ENCODE results near the gene NCKAP5. TPM values are rescaled to one million over a fixed set of nuclear protein-coding genes. Genes with fewer than 3 reads are reported as not detected.

The NCKAP5 gene
- total RNA-seq, 1 experiment from 2014 or later = not detected

DNA sequence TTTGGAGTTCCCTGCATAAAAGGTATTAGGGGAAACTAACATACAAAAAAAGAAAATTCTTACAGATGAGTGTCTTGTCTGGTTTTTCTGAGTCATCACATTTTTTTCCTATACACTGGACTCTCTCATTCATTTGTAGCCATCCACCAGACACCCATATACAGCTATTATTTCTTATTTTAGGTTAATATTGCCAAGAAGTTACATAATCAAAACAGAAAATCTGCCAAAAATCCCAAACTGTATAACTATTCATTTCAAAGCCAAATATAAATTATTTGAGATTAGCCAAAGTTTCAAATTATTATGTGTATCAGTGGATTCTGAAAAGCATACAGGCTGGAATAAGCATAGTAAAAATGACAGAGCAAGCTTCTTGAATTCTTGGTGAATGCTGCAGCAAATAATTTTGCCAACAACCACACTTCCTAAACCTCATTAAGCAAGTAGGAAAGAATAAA lies 191.2 kb downstream of the NCKAP5 start:
- POLR2A ChIA-PET (ENCODE audit: unreplicated experiment) = no interaction called here
- intact Hi-C loops (cut with micrococcal nuclease; ENCODE audit: unreplicated experiment) = no loop called here
- Histone ChIP-seq H3K79me2 (ENCODE audit: low read depth) (no peaks in the 10 kb centered on the region), H3K4me2 (no peak overlapping the region), H2AFZ (no peak overlapping the region), H3K9me3 (ENCODE audit: insufficient read depth, low read depth) (no peaks in the 10 kb centered on the region), H3K4me3 (no peak overlapping the region), H3K9me2 (ENCODE audit: insufficient read depth) (no peaks in the 10 kb centered on the region), H3K27ac (no peak overlapping the region), H4K20me1 (ENCODE audit: insufficient read depth) (no peaks in the 10 kb centered on the region), H3K27me3 (ENCODE audit: insufficient read depth, low read depth) (peaks cover 28% of the 10 kb centered on the region; the same call in 1 of the 2 replicates), H3K36me3 (ENCODE audit: low read depth) (no peaks in the 10 kb centered on the region), H3F3A (ENCODE audit: insufficient read depth, low read depth) (no peaks in the 10 kb centered on the region), H3K4me1 (replicated peaks; ENCODE audit: insufficient read depth) (no peaks in the 10 kb centered on the region)
- DNase-seq = no peak
- TF ChIP-seq, protein P1, sequence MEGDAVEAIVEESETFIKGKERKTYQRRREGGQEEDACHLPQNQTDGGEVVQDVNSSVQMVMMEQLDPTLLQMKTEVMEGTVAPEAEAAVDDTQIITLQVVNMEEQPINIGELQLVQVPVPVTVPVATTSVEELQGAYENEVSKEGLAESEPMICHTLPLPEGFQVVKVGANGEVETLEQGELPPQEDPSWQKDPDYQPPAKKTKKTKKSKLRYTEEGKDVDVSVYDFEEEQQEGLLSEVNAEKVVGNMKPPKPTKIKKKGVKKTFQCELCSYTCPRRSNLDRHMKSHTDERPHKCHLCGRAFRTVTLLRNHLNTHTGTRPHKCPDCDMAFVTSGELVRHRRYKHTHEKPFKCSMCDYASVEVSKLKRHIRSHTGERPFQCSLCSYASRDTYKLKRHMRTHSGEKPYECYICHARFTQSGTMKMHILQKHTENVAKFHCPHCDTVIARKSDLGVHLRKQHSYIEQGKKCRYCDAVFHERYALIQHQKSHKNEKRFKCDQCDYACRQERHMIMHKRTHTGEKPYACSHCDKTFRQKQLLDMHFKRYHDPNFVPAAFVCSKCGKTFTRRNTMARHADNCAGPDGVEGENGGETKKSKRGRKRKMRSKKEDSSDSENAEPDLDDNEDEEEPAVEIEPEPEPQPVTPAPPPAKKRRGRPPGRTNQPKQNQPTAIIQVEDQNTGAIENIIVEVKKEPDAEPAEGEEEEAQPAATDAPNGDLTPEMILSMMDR (conservative IDR thresholded peaks at IDR 0.05) = no peak
- no peak for TF ChIP-seq EZH2 (IDR thresholded peaks at IDR 0.05; ENCODE audit: low read depth)
- CTCF ChIA-PET = no interaction called here
- BruUV-seq (replicated peaks) = no TSS peak

DNA sequence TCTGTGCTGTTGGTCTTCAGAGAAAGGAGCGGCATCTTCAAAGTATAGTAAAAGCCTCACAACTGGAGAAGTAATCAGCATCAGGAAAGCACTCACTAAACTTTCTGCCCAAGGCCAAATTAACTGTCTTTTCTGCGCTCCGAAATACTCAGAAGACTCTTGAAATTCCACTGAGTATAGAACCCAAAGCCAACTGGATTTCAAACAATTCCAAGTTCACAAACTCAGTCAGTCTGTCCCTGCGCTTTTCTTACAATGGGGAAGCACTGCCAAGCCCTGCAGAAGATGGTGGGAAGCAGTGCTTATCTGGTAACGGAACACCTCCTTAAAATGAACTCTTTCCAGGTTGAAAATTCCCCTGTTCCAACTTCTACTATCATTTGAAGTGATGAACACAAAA lies 193.5 kb downstream of the NCKAP5 start:
- Histone ChIP-seq H4K20me1 (ENCODE audit: insufficient read depth) (no peaks in the 10 kb centered on the region), H3K27ac (no peak overlapping the region), H3K4me2 (no peak overlapping the region), H3F3A (ENCODE audit: insufficient read depth, low read depth) (no peaks in the 10 kb centered on the region), H3K4me1 (replicated peaks; ENCODE audit: insufficient read depth) (no peaks in the 10 kb centered on the region), H2AFZ (no peak overlapping the region), H3K9me2 (ENCODE audit: insufficient read depth) (no peaks in the 10 kb centered on the region), H3K79me2 (ENCODE audit: low read depth) (no peaks in the 10 kb centered on the region), H3K27me3 (ENCODE audit: insufficient read depth, low read depth) (peaks cover 31% of the 10 kb centered on the region; the same call in 1 of the 2 replicates), H3K4me3 (no peak overlapping the region), H3K9me3 (ENCODE audit: insufficient read depth, low read depth) (no peaks in the 10 kb centered on the region), H3K36me3 (ENCODE audit: low read depth) (no peaks in the 10 kb centered on the region)
- ChIA-PET POLR2A (ENCODE audit: unreplicated experiment) (no interaction called here), CTCF (no interaction called here)
- no peak for TF ChIP-seq EZH2 (IDR thresholded peaks at IDR 0.05; ENCODE audit: low read depth)
- TF ChIP-seq, protein P1 (conservative IDR thresholded peaks at IDR 0.05) = no peak
- no TSS peak for BruUV-seq (replicated peaks)
- DNase-seq = no peak
- intact Hi-C loops (cut with micrococcal nuclease; ENCODE audit: unreplicated experiment) = no loop called here

DNA sequence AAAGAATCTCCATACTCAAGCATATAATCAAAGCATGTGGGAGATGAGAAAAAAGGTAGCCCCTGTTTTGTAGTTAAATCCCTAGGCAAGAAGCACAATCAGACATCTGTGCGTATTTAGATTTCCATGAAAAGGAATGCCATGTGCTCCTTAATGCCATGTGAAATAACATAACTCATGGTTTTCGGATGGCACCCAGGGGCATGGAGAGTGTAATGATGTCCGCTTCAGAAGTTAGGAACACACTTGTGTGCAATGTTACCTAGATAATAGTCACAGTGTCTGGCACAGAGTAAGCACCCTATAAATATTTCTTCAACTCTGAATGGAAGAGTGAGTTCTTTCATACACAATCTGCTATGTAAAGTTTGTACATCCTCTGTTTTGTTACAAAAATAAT lies 197.0 kb downstream of the NCKAP5 start:
- H3K27me3 ChIP-seq (ENCODE audit: insufficient read depth, low read depth) = peaks cover 31% of the 10 kb centered on the region; the same call in 1 of the 2 replicates
- no peaks in the 10 kb centered on the region for H3K79me2 ChIP-seq (ENCODE audit: low read depth)
- no TSS peak for BruUV-seq (replicated peaks)
- CTCF ChIA-PET = no interaction called here
- no peak overlapping the region for H3K4me3 ChIP-seq
- intact Hi-C loops (cut with micrococcal nuclease; ENCODE audit: unreplicated experiment) = no loop called here
- no peak overlapping the region for H3K27ac ChIP-seq
- H3F3A ChIP-seq (ENCODE audit: insufficient read depth, low read depth) = no peaks in the 10 kb centered on the region
- TF ChIP-seq EZH2 (IDR thresholded peaks at IDR 0.05; ENCODE audit: low read depth) = no peak
- TF ChIP-seq, protein P1 (conservative IDR thresholded peaks at IDR 0.05) = no peak
- no peaks in the 10 kb centered on the region for H3K4me1 ChIP-seq (replicated peaks; ENCODE audit: insufficient read depth)
- POLR2A ChIA-PET (ENCODE audit: unreplicated experiment) = no interaction called here
- H3K36me3 ChIP-seq (ENCODE audit: low read depth) = no peaks in the 10 kb centered on the region
- no peak overlapping the region for H2AFZ ChIP-seq
- H3K9me2 ChIP-seq (ENCODE audit: insufficient read depth) = no peaks in the 10 kb centered on the region
- H3K9me3 ChIP-seq (ENCODE audit: insufficient read depth, low read depth) = no peaks in the 10 kb centered on the region
- DNase-seq = no peak
- no peak overlapping the region for H3K4me2 ChIP-seq
- no peaks in the 10 kb centered on the region for H4K20me1 ChIP-seq (ENCODE audit: insufficient read depth)
